H9 (cell line): ENCODE results near the gene PPP1R16B. TPM values are rescaled to one million over a fixed set of nuclear protein-coding genes. Genes with fewer than 3 reads are reported as not detected.

Experiments used
- DNase-seq: peaks from one replicate; pipeline ENCODE4 v3.0.0-alpha.2; 2017
- H2AFZ ChIP-seq: one replicate; pipeline ENCODE4 v1.6.1; 2013; ENCODE audit warnings: mild to moderate bottlenecking, low read length, control low read depth, moderate library complexity
- H2AK5ac ChIP-seq: 2 replicates; pipeline ENCODE4 v1.6.1; 2013; ENCODE audit warnings: low read length, control low read depth, mixed read lengths; ENCODE audit not compliant: insufficient read length
- H2BK120ac ChIP-seq: one replicate; pipeline ENCODE4 v1.6.1; 2013; ENCODE audit warnings: low read depth, mild to moderate bottlenecking, low read length, control low read depth, inconsistent platforms; ENCODE audit not compliant: poor library complexity, severe bottlenecking
- H2BK12ac ChIP-seq: 2 replicates; pipeline ENCODE4 v1.6.1; 2013; ENCODE audit warnings: low read length, control low read depth, mixed read lengths, low read depth; ENCODE audit not compliant: insufficient read length
- H2BK15ac ChIP-seq: 2 replicates; pipeline ENCODE4 v1.6.1; 2013; ENCODE audit warnings: low read depth, low read length, control low read depth
- H2BK20ac ChIP-seq: one replicate; pipeline ENCODE4 v1.6.1; 2013; ENCODE audit warnings: low read depth, mild to moderate bottlenecking, low read length, control low read depth, inconsistent platforms; ENCODE audit not compliant: poor library complexity, severe bottlenecking
- H2BK5ac ChIP-seq: 2 replicates; pipeline ENCODE4 v1.6.1; 2013; ENCODE audit warnings: low read length, control low read depth, mixed read lengths; ENCODE audit not compliant: insufficient read length
- H3K14ac ChIP-seq: 2 replicates; pipeline ENCODE4 v1.6.1; 2013; ENCODE audit warnings: low read length, control low read depth; ENCODE audit not compliant: insufficient read depth
- H3K18ac ChIP-seq: 2 replicates; pipeline ENCODE4 v1.6.1; 2013; ENCODE audit warnings: low read depth, mild to moderate bottlenecking, mixed read lengths, low read length, control low read depth; ENCODE audit not compliant: insufficient read length
- H3K23ac ChIP-seq: 2 replicates; pipeline ENCODE4 v1.6.1; 2013; ENCODE audit warnings: low read length, control low read depth, mixed read lengths, low read depth; ENCODE audit not compliant: insufficient read length
- H3K23me2 ChIP-seq: 2 replicates; pipeline ENCODE4 v1.6.1; 2013; ENCODE audit warnings: low read depth, mild to moderate bottlenecking, mixed read lengths, low read length, control low read depth; ENCODE audit not compliant: insufficient read length, poor library complexity, severe bottlenecking
- H3K27ac ChIP-seq: 2 replicates; pipeline ENCODE4 v1.5.1; 2013; ENCODE audit warnings: low read length, control low read depth, mixed read lengths, low read depth; ENCODE audit not compliant: insufficient read length
- H3K27me3 ChIP-seq: 2 replicates; pipeline ENCODE4 v1.6.1; 2013; ENCODE audit warnings: low read length, control low read depth, inconsistent platforms; ENCODE audit not compliant: insufficient read depth
- H3K4ac ChIP-seq: 2 replicates; pipeline ENCODE4 v1.6.1; 2013; ENCODE audit warnings: low read depth, mild to moderate bottlenecking, control low read depth, inconsistent platforms, low read length, moderate library complexity
- H3K4me1 ChIP-seq: 2 replicates; pipeline ENCODE4 v1.6.1; 2013; ENCODE audit warnings: low read length, control low read depth, inconsistent platforms; ENCODE audit not compliant: insufficient read depth
- H3K4me2 ChIP-seq: 2 replicates; pipeline ENCODE4 v1.6.1; 2013; ENCODE audit warnings: low read length, control low read depth, mixed read lengths; ENCODE audit not compliant: insufficient read length, insufficient read depth
- H3K56ac ChIP-seq: 2 replicates; pipeline ENCODE4 v1.6.1; 2013; ENCODE audit warnings: low read depth, mild to moderate bottlenecking, mixed read lengths, low read length, control low read depth; ENCODE audit not compliant: insufficient read length
- H3K79me1 ChIP-seq: 2 replicates; pipeline ENCODE4 v1.6.1; 2013; ENCODE audit warnings: low read depth, mild to moderate bottlenecking, moderate library complexity, low read length, control low read depth, inconsistent platforms; ENCODE audit not compliant: insufficient read depth, poor library complexity, severe bottlenecking
- H3K79me2 ChIP-seq: 2 replicates; pipeline ENCODE4 v1.6.1; 2013; ENCODE audit warnings: low read length, control low read depth, inconsistent platforms; ENCODE audit not compliant: insufficient read depth
- H3K9ac ChIP-seq: 2 replicates; pipeline ENCODE4 v1.6.1; 2013; ENCODE audit warnings: low read length, control low read depth, mixed read lengths; ENCODE audit not compliant: insufficient read length; ENCODE audit errors: extremely low read depth
- H3K9me3 ChIP-seq: one replicate; pipeline ENCODE4 v1.6.1; 2013; ENCODE audit warnings: low read depth, low read length, inconsistent platforms; ENCODE audit not compliant: control insufficient read depth
- H3T11ph ChIP-seq: one replicate; pipeline ENCODE4 v1.6.1; 2013; ENCODE audit warnings: mild to moderate bottlenecking, low read length, control low read depth, inconsistent platforms
- H4K20me1 ChIP-seq: one replicate; pipeline ENCODE4 v1.6.1; 2013; ENCODE audit not compliant: control insufficient read depth, insufficient read length, insufficient read depth
- H4K5ac ChIP-seq: 2 replicates; pipeline ENCODE4 v1.6.1; 2013; ENCODE audit warnings: low read depth, mild to moderate bottlenecking, mixed read lengths, low read length, control low read depth; ENCODE audit not compliant: insufficient read length
- H4K8ac ChIP-seq: replicated peaks from 2 replicates; pipeline ENCODE4 v1.6.1; 2013; ENCODE audit warnings: low read length, control low read depth, mixed read lengths, low read depth; ENCODE audit not compliant: insufficient read length
- H4K91ac ChIP-seq: 2 replicates; pipeline ENCODE4 v1.6.1; 2013; ENCODE audit warnings: low read depth, mild to moderate bottlenecking, moderate library complexity, mixed read lengths, low read length, control low read depth; ENCODE audit not compliant: insufficient read length
- H3K27ac Mint-ChIP-seq, 3 experiments: 2 replicates in 2 of 3; 3 replicates in 1 of 3; pipeline ENCODE4 v1.8.0; 2020 to 2021; ENCODE audit warnings: mixed read lengths in 3 of 3, mild to moderate bottlenecking in 1 of 3, moderate library complexity in 1 of 3
- H3K27me3 Mint-ChIP-seq: 2 replicates; pipeline ENCODE4 v1.8.0; 2021; ENCODE audit warnings: low read depth, mild to moderate bottlenecking, moderate library complexity, mixed read lengths
- H3K36me3 Mint-ChIP-seq, 3 experiments: 2 replicates in 2 of 3; 3 replicates in 1 of 3; pipeline ENCODE4 v1.8.0; 2020 to 2021; ENCODE audit warnings: low read depth in 3 of 3, mixed read lengths in 3 of 3; ENCODE audit not compliant: insufficient read depth in 1 of 3
- H3K4me1 Mint-ChIP-seq, 2 experiments: 2 replicates each; pipeline ENCODE4 v1.8.0; 2020; ENCODE audit warnings: mixed read lengths in 2 of 2
- H3K4me3 Mint-ChIP-seq, 2 experiments: 2 replicates in 1 of 2; 3 replicates in 1 of 2; pipeline ENCODE4 v1.8.0; 2020 to 2021; ENCODE audit warnings: mild to moderate bottlenecking in 2 of 2, mixed read lengths in 2 of 2, moderate library complexity in 1 of 2
- H3K9me3 Mint-ChIP-seq, 2 experiments: 2 replicates in 1 of 2; 3 replicates in 1 of 2; pipeline ENCODE4 v1.8.0; 2020; ENCODE audit warnings: mild to moderate bottlenecking in 2 of 2, mixed read lengths in 2 of 2, moderate library complexity in 1 of 2
- WGBS: extraction: QIAGEN DNeasy Blood & Tissue Kit; methylation state at CpG from one replicate; pipeline ENCODE4 v1.1.7; 2013; ENCODE audit warnings: missing lambda C conversion rate, low lambda C conversion rate, mixed read lengths; ENCODE audit not compliant: insufficient read length; ENCODE audit errors: extremely low coverage; 5-methylcytosine and 5-hydroxymethylcytosine counted together
- total RNA-seq: library from RNA; stranded (reverse); gene quantifications from 2 replicates; pipeline ENCODE4 v1.2.1, GENCODE V29; 2021
- TF ChIP-seq, protein P1 (sequence below): fragments of 200-600 bp; sonication (generic); conservative IDR thresholded peaks from 3 replicates; pipeline ENCODE4 v1.8.0; 2021; ENCODE audit warnings: antibody characterized with exemption, mild to moderate bottlenecking

PPP1R16B gene
- total RNA-seq, 1 experiment from 2014 or later, result 8.2 TPM

DNA sequence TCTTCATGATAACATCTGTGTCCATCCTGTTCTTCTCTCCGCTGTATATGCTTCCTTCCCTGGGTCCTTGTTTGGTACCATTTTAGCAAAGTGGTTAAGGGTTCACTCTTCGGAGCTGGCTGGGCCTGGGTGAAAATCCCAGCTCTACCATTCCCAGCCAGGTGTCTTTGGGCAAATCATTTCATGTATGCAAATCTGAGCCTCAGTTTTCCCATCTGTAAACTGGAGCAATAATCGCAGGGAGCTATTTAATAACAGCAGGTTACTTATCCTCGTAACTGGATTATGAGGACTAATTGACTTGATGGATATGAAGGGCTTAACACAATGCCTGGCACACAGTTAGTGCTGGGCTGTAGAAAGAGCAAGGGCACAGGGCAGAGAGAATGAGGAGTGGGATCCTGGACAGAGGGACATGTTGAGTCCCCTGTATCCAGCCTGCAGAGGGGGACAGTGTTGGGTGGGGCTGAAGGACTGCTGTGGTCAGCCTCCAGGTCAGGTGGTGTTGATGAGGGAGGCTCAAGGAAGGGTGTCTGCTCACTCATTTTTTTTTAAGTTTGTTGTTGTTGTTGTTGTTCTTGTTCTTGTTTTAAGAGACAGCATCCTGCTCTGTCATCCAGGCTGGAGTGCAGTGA, 76.4 kb downstream of the PPP1R16B start:
- DNase-seq, result no peak
- no peak overlapping the region for H3K9ac ChIP-seq
- H2BK12ac ChIP-seq, result no peak overlapping the region
- no peak overlapping the region for H3T11ph ChIP-seq
- no peaks in the 10 kb centered on the region for H4K20me1 ChIP-seq
- no peaks in the 10 kb centered on the region for H3K23me2 ChIP-seq
- H2AK5ac ChIP-seq, result no peak overlapping the region
- H3K4me1 Mint-ChIP-seq, result peaks cover 14 to 23% of the 10 kb centered on the region in 2 experiments
- H2BK5ac ChIP-seq, result no peak overlapping the region
- no peaks in the 10 kb centered on the region; a peak in 1 of 5 replicates for H3K9me3 Mint-ChIP-seq
- no peaks in the 10 kb centered on the region for H3K27me3 ChIP-seq
- WGBS, result no CpG with 5 or more reads among the region's 4 CpGs
- H3K4me3 Mint-ChIP-seq, result no peak overlapping the region; a peak in 1 of 5 replicates
- H4K91ac ChIP-seq, result no peak overlapping the region
- no peaks in the 10 kb centered on the region for H3K79me1 ChIP-seq
- H2BK15ac ChIP-seq, result no peak overlapping the region
- no peak overlapping the region for H2BK20ac ChIP-seq
- H3K27ac ChIP-seq, result no peak overlapping the region
- no peak overlapping the region for H3K4me2 ChIP-seq
- H3K14ac ChIP-seq, result no peak overlapping the region
- H3K36me3 Mint-ChIP-seq, result no peaks in the 10 kb centered on the region
- no peak overlapping the region for H2AFZ ChIP-seq
- no peaks in the 10 kb centered on the region for H3K9me3 ChIP-seq
- no peak overlapping the region for H3K56ac ChIP-seq
- H3K27ac Mint-ChIP-seq, result peak overlapping the region in 1 of 3 experiments; percentile 30; a peak in 1 of 7 replicates
- no peaks in the 10 kb centered on the region for H3K27me3 Mint-ChIP-seq
- no peak overlapping the region for H3K4ac ChIP-seq
- H3K18ac ChIP-seq, result no peak overlapping the region
- H4K5ac ChIP-seq, result no peak overlapping the region
- H3K79me2 ChIP-seq, result no peaks in the 10 kb centered on the region
- H2BK120ac ChIP-seq, result no peak overlapping the region
- H3K23ac ChIP-seq, result no peak overlapping the region
- no peaks in the 10 kb centered on the region for H3K4me1 ChIP-seq
- H4K8ac ChIP-seq, result no peak overlapping the region
- TF ChIP-seq, protein P1, sequence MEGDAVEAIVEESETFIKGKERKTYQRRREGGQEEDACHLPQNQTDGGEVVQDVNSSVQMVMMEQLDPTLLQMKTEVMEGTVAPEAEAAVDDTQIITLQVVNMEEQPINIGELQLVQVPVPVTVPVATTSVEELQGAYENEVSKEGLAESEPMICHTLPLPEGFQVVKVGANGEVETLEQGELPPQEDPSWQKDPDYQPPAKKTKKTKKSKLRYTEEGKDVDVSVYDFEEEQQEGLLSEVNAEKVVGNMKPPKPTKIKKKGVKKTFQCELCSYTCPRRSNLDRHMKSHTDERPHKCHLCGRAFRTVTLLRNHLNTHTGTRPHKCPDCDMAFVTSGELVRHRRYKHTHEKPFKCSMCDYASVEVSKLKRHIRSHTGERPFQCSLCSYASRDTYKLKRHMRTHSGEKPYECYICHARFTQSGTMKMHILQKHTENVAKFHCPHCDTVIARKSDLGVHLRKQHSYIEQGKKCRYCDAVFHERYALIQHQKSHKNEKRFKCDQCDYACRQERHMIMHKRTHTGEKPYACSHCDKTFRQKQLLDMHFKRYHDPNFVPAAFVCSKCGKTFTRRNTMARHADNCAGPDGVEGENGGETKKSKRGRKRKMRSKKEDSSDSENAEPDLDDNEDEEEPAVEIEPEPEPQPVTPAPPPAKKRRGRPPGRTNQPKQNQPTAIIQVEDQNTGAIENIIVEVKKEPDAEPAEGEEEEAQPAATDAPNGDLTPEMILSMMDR, result no peak
